T1000 (cell line): Measurements from ENCODE around the gene KIF3A.

Experiments used
- DNase-seq: peaks from one replicate; lab custom pipeline; 2025; ENCODE audit warnings: mixed read lengths; lab: John Stamatoyannopoulos, UW

Gene KIF3A

DNA sequence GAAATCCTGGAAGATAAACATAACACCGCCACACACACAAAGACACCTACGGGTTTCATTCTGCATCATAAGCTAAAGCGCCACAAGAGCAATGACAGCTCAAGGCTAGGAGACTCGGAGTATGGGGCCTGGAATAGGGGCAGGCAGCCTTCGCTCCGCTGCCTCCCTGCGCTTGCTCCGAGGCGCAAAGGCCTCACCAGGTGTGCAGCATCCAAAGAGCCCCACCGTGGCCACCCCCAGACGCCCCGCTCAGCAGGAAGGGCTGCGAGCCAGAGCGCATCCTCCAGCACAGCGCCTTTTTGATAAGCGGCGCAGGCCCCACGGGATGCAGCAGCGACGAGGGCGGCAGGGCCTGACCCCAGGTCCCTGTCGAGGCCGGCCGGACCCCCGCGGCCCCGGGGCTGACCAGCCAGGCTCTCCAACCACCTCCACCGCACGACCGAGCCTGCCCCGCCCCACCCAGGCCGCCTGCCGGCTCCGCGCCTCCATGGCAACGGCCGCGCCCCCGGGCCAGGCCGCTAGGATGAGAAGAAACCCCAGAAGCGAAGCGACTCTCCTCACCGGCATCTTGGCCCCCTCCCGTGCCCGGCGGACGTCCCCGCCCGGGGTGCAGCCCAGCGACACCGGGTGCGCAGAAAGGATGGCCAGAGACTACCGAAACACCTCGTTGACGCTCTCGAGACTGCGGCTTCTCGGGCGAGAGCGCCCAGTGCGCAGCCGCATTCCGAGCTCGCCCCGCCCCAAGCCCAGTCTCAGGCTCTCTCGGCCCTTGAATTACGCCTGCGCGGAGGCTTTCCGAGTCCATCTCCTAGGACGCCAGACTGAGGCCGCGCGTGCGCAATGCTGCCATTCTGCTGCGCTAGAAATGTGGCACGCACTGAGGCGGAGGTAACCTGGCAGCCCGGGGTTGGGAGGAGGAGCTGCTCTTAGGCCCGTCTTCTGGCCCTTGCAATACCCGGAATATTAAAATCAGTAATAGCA, at the start of gene KIF3A:
Gene KIF3A (minus strand): TSS at position 694 of the 981 bp plus-strand sequence. CDS start 127 bp downstream, at position 567.
- DNase-seq = peak; percentile 92

DNA sequence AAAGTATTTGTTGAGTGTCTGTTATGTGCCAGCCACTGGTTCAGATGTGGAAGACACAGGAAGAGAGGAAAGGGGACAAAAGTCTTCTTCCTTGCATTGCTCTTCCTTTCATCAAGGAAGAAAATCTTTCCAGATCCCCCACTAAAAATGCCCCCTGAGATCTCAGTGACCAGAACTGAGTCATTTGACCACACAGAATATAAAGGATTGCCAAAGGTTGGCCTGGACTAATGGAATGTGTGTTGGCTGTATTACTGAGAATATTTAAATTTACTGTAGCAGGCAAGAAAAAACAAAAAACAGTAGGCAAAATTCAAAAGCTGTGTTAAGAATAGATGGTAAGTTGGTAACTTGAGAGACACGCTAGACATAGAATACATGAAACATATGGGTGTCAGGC, 49.7 kb upstream of the KIF3A start:
- DNase-seq = no peak

GRCh38 chr5:132785864-132786263, 48.5 kb upstream of the KIF3A start:
- no peak for DNase-seq

GRCh38 chr5:132785365-132785764, 48.0 kb upstream of the KIF3A start:
- DNase-seq = no peak

DNA sequence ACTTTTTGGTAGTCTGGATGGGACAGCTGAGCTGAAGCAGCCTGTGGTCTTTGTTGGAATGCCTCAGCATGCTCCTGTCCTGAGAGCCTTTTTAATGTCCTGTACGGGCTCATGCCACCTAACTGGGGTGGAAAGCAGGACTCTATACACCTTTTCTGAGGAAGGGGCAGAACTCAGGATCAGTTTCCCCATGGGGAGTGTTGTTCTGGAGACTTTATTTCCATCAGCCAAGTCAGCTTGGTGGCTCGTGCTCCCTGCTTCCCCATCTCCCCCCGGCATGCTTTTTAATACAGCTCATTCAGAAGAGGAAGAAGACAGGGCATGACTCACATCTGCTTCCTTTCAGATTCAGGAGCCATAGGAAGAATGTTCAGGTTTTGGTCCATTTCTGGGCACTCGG, 44.8 kb upstream of the KIF3A start:
- DNase-seq = no peak

- no peak for DNase-seq
Measured at GRCh38 chr5:132781029-132781428, 43.7 kb upstream of the KIF3A start.

DNA sequence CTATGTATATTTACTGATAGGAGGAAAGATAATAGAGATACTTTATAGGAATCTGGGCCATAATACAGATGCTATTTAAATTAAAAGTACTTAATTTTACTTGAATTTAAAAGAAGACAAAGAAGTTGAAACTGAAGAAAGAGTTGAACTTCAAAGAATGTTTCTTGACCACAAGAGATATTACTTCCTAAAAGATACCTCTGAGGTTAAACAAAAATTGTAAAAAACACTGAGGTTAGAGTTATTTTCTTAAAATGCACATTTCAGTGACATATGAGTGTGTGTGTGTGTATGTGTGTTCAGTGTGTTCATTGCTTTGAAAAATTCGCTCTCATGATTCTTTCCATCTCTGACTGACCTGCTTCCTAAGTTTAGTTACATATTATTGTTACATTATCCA, 43.2 kb upstream of the KIF3A start:
- no peak for DNase-seq

- DNase-seq = no peak
Measured at GRCh38 chr5:132779961-132780360, 42.6 kb upstream of the KIF3A start.

- no peak for DNase-seq
Measured at GRCh38 chr5:132778856-132779255, 41.5 kb upstream of the KIF3A start.

DNA sequence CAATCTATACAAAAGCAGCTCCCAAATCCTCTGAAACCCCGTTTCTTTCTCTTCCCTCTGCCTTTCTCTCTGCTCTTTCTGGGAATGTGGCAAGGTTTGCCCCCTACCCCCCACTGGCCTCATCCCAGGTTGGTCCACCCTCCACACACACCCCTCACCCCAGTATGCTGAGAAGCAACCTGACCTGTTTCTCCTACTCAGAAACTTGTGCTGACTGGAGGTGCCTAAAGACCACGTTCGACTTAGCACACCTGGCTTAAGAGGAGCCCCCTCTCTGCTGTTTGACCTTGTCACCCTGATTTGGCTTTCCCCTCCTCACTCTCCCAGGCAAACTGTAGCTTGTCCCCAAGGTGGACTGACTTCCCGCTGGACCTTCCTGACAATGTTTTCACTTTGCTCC, 40.8 kb upstream of the KIF3A start:
- no peak for DNase-seq

DNA sequence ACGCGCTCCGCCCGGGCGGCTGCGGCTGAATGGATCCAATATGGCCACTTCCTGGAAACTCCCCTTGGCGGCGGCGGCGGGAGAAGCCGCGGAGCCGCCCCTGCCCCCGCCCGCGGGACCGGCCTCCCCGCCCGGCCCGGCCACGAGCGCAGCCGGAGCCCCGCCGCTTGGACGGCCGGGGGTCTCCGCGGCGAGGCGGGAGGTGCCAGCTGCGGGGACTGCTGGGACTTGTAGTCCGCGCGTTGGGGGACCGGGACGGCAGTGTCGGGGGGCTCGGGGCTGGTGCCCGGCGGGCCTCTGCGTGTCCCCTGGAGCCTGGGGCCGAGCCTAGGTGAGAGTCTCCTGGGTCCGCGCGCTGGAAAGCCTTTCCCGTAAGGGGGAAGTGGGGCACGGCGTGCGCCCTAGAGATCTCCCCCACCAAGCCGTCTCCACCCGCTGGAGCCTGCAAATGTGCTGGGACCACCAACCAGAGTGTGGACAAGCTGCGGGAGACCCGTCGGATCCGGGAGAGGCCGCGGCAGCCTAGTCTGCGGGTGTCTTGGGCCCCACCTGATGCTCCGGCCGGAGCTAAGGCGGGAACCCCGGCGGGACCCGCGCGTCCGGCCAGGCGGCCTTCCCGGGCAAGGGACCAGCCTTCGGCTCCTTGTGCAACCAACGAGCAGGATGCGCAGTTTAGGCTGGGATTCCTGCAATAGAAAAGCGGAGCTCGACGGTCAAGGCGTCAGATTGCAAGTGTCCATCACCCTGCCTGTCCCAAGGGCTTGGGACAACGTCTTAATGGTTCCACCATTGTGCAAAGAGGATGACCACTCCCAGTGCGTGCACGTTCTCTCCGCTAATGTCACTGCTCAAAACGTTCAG, 40.1 kb upstream of the KIF3A start, which contains the start of gene SEPTIN8:
Gene SEPTIN8 (minus strand): TSS at position 31 of the 861 bp plus-strand sequence. CDS start 102 bp downstream, outside the sequence.
- no peak for DNase-seq

DNA sequence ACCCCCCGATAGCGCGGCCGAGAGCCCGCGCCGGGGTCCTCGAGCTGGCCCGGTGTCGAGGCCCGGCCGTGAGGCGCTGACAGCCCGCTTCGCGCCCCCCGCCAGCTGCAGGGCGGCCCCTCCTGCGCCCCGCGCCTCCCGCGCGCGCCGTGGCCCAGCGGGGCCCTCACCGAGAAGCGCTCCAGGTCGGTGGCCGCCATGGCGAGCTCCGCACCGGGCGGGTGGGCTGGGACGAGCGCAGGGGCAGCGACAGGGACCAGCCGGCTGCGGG, 39.5 kb upstream of the KIF3A start:
- DNase-seq = no peak

- no peak for DNase-seq
Measured at GRCh38 chr5:132776131-132776937, 39.0 kb upstream of the KIF3A start.

DNA sequence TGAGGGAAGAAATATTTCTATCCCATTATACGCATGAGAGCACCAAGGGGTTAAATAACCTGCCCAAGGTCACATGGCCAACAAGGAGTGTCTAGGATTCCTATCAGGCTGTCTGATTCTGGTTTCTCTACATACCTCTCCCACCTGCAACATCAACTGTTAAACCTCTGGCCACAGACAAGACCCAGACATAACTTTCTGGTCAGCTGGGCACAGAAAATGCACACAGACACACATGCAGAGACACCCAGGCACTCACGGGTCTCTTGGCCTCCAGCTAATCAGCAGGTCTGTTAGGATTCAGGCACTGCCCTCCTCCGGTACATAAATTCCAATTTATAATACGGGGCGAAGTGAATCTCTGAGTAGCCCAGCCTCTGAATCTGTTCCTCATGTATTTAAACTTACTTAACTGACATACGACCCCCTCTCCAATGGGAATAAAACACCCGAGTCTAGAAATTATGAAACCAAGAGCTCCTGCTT, 38.2 kb upstream of the KIF3A start:
- DNase-seq = no peak

DNA sequence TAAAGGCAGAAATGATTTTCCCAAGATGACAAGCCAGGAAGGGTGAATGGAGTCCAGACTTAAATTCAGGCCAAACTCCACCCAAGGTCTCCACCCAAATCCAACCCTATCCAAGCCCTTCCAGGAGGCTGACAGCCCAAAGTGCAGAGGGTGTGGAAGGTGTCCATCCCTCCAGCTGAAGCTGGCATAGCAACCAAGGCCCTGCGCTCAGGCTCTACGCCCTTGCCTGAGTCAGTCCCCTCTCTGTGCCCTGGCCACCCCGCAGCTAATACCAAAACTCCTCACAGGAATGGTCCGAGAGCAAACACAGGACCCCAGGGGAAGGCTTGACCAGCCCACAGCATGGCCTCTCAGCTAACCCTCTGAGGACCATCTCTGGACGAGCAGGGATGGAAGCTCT, 37.5 kb upstream of the KIF3A start:
- DNase-seq = no peak

DNA sequence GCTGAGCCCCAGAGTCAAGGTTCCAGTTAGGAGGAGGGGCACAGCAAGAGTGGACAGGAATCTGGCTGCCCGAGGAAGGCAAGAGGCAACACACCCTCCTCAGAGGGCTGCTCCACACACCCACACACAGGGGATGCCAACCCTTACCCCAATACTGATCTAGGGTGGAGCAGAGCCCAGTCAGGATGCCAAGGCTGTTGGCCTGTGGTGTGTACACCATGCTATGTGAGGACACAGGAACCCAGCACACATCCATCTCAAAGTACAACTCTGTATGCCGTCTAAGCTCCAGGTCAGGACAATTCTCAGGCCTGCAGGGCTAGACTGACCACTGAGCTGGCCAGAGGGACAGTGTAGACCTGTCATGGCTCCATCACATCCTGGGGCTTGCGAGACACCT, 37.1 kb upstream of the KIF3A start:
- DNase-seq = no peak

DNA sequence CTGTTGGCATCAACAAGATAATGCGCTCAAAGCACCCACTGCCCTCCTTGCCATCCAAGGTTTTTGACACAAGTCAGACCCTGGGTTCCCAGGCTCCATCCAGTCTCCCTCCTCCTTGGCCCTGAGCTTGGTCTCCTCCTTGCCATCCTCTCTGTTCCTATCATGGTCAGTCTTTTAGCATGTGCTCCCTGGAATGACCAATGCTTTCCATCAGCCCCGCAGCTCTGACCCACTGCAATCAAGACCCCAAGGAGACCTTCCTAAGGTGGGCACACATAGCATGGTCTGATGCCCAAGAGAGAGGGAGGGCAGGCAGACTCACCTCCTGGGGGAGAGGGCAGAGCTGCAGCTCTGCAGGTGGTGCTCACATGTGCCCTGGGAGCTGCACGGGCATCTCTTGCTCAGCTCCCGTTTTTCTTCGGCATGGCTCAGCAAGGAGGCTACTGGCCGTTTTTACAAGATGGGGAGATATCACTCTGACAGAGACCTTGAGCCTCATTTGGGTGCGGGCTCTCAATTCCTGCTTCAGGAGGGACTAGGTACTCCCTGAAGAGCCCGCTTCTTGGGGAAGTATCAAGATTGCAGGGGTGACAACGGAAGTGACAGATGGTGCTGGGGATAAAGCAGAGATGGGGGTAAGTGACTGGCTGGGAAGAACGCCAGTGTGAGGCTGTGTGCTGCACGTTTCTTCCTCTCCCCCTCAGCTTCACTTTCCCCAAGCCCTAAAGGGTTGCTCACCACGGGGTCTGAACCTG, 36.4 kb upstream of the KIF3A start:
- no peak for DNase-seq

DNA sequence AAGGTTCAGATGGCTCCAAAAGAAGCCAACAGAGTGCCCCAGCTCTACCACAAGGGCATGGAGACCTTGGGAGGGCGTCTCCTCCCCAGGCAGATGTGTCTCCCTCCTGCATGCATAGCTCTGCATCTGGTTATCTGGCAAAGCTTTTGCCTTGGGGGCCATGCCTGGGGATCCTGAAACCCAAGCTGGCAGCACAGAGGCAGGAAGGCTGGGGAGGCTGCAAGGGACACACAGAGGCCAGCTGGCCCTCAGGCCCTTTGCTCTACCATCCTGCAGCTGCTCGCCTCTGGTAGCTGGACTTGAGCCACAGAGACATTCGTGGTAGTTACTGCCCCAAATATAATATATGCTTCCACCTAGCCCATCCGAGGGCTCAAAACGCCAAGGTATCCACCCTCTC, 35.8 kb upstream of the KIF3A start:
- no peak for DNase-seq

DNA sequence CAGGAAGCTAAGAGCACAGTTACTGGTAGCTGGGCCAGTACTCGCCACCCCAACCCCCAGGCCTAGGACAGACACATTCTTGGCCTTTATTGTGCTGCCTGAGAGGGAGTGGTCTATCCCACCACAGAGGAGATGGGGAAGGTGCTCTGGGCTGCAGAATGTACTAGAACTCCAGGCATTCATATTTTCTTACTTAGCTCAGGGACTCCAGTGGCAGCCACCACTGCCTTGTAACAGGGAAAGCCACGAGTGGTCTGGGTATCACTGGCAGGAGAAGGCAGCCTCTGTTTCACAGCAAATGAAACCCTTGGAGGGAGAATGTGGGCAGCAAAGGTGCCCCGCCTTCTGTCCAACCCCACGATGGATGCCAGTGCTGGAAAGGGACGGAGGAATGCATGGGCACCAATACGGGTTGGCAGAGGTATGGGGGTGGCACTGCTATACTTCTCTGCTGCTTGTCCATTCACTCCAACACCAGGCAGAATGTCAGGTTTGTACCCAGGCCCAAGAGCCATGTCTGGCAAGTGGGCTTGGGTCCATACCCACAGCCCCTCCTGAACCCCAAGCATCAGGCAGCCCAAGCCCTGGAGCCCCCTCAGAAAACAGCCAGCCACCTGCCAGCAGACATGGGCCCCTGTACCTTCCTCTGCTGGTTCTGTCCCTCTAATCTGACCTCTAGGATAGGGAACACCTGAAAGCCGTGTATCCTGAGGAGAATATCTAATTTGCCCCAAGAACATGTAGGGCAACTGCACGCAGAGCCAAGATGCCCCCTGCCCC, 35.1 kb upstream of the KIF3A start:
- no peak for DNase-seq

GRCh38 chr5:132771503-132771998, 34.2 kb upstream of the KIF3A start:
- DNase-seq = no peak
